ENCODE data around the gene VAPB.

The VAPB gene

GRCh38 chr20:58374906-58375758 lies 13.9 kb upstream of the VAPB start:
- no peaks in the 10 kb centered on the region for H3K27me3 ChIP-seq
- H3K4me3 ChIP-seq = no peak overlapping the region
- no peak overlapping the region for H3K9ac ChIP-seq
- no peaks in the 10 kb centered on the region for H3K36me3 ChIP-seq
- H3K4me2 ChIP-seq = peak overlapping the region in 3 of 11 experiments; percentile 18 to 32 (median 21); a peak in 1 of 22 replicates
- no peak for TF ChIP-seq Cebpa-rat (IDR thresholded peaks at IDR 0.05)
- peaks cover 0 to 13% (median 8%) of the 10 kb centered on the region in 10 experiments; a peak in 6 of 20 replicates for H3K4me1 ChIP-seq
- H3K27ac ChIP-seq = no peak overlapping the region
- H4K20me1 ChIP-seq = no peaks in the 10 kb centered on the region
- peaks cover 0 to 2% (median 0%) of the 10 kb centered on the region in 11 experiments; a peak in 1 of 22 replicates for H3K9me3 ChIP-seq (replicated peaks in 1 of 11)

GRCh38 chr20:58375759-58376352 lies 13.2 kb upstream of the VAPB start:
- Histone ChIP-seq H3K36me3 (no peaks in the 10 kb centered on the region), H3K9me3 (replicated peaks in 1 of 11) (peaks cover 3 to 8% (median 5%) of the 10 kb centered on the region in 11 experiments), H3K4me3 (no peak overlapping the region), H3K4me2 (no peak overlapping the region), H3K4me1 (peaks cover 0 to 13% (median 8%) of the 10 kb centered on the region in 10 experiments; a peak in 6 of 20 replicates), H4K20me1 (no peaks in the 10 kb centered on the region), H3K9ac (no peak overlapping the region), H3K27me3 (no peaks in the 10 kb centered on the region), H3K27ac (no peak overlapping the region)
- TF ChIP-seq Cebpa-rat (IDR thresholded peaks at IDR 0.05) = no peak

GRCh38 chr20:58377017-58377416 lies 12.0 kb upstream of the VAPB start:
- Histone ChIP-seq H4K20me1 (no peaks in the 10 kb centered on the region), H3K27me3 (no peaks in the 10 kb centered on the region), H3K27ac (no peak overlapping the region), H3K4me1 (peaks cover 0 to 13% (median 8%) of the 10 kb centered on the region in 10 experiments; a peak in 6 of 20 replicates), H3K4me2 (no peak overlapping the region), H3K36me3 (no peaks in the 10 kb centered on the region), H3K9ac (no peak overlapping the region), H3K4me3 (no peak overlapping the region), H3K9me3 (replicated peaks in 1 of 11) (peaks cover 15 to 20% (median 17%) of the 10 kb centered on the region in 11 experiments)
- TF ChIP-seq Cebpa-rat (IDR thresholded peaks at IDR 0.05) = no peak

DNA sequence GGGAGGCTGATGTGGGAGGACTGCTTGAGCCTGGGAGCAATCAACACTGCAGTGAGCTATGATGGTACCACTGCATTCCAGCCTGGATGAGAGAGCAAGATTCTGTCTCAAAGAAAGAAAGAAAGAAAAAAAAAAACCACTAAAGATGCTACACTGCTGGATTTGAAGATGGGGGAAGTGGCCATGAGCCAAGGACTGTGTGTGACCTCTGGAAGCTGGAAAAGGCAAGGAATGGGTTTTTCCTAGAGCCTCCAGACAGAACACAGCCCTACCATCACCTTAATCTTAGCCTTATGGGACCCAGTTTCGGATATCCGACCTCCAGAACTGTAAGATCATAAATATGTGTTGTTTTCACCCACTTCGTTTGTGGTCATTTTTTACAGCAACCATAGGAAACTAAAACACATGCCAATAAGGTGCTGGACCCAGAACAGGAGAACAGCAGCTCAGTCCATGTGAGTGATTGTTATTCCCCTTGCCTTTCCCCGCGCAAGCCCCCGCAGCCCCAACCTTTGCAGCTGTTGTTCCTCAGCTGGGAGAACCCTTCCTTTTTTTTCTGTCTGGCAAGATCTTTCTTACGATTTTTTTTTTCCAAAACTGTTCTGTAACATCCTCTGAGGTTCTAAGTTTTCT lies 11.1 kb upstream of the VAPB start:
- no peaks in the 10 kb centered on the region for H3K27me3 ChIP-seq
- H3K4me2 ChIP-seq = peak overlapping the region in 2 of 11 experiments; percentile 3 to 21; a peak in 2 of 22 replicates
- H3K27ac ChIP-seq = no peak overlapping the region
- peaks cover 22 to 28% (median 25%) of the 10 kb centered on the region in 11 experiments for H3K9me3 ChIP-seq (replicated peaks in 1 of 11)
- no peaks in the 10 kb centered on the region for H4K20me1 ChIP-seq
- no peaks in the 10 kb centered on the region for H3K36me3 ChIP-seq
- peaks cover 0 to 13% (median 8%) of the 10 kb centered on the region in 10 experiments; a peak in 6 of 20 replicates for H3K4me1 ChIP-seq
- no peak for TF ChIP-seq Cebpa-rat (IDR thresholded peaks at IDR 0.05)
- H3K9ac ChIP-seq = no peak overlapping the region
- no peak overlapping the region for H3K4me3 ChIP-seq

GRCh38 chr20:58378704-58379103 lies 10.3 kb upstream of the VAPB start:
- TF ChIP-seq Cebpa-rat (IDR thresholded peaks at IDR 0.05) = no peak

GRCh38 chr20:58381627-58382026 lies 7.4 kb upstream of the VAPB start:
- H3K27ac ChIP-seq = no peak overlapping the region

More at GRCh38 chr20:58378704-58379103, 10.3 kb upstream of the VAPB start:
- Histone ChIP-seq H3K4me3 (no peak overlapping the region), H3K4me1 (peaks cover 0 to 13% (median 8%) of the 10 kb centered on the region in 10 experiments; a peak in 6 of 20 replicates), H3K27ac (no peak overlapping the region), H3K4me2 (no peak overlapping the region), H3K9me3 (replicated peaks in 1 of 11) (peaks cover 22 to 30% (median 25%) of the 10 kb centered on the region in 11 experiments), H3K36me3 (no peaks in the 10 kb centered on the region), H3K27me3 (no peaks in the 10 kb centered on the region), H4K20me1 (no peaks in the 10 kb centered on the region), H3K9ac (no peak overlapping the region)

GRCh38 chr20:58382096-58382495 lies 6.9 kb upstream of the VAPB start:
- Histone ChIP-seq H3K36me3 (no peaks in the 10 kb centered on the region), H3K27ac (no peak overlapping the region), H3K27me3 (no peaks in the 10 kb centered on the region), H3K4me3 (no peak overlapping the region), H3K9ac (no peak overlapping the region), H4K20me1 (no peaks in the 10 kb centered on the region), H3K4me1 (peaks cover 0 to 8% (median 0%) of the 10 kb centered on the region in 10 experiments; a peak in 2 of 20 replicates), H3K4me2 (no peak overlapping the region), H3K9me3 (replicated peaks in 1 of 11) (peaks cover 22 to 30% (median 25%) of the 10 kb centered on the region in 11 experiments)
- no peak for TF ChIP-seq Cebpa-rat (IDR thresholded peaks at IDR 0.05)

More at GRCh38 chr20:58381627-58382026, 7.4 kb upstream of the VAPB start:
- H4K20me1 ChIP-seq = no peaks in the 10 kb centered on the region
- H3K27me3 ChIP-seq = no peaks in the 10 kb centered on the region
- H3K4me3 ChIP-seq = no peak overlapping the region
- TF ChIP-seq Cebpa-rat (IDR thresholded peaks at IDR 0.05) = no peak
- no peak overlapping the region for H3K4me2 ChIP-seq
- peaks cover 22 to 30% (median 25%) of the 10 kb centered on the region in 11 experiments for H3K9me3 ChIP-seq (replicated peaks in 1 of 11)
- H3K9ac ChIP-seq = no peak overlapping the region
- peaks cover 0 to 8% (median 0%) of the 10 kb centered on the region in 10 experiments; a peak in 2 of 20 replicates for H3K4me1 ChIP-seq
- no peaks in the 10 kb centered on the region for H3K36me3 ChIP-seq

DNA sequence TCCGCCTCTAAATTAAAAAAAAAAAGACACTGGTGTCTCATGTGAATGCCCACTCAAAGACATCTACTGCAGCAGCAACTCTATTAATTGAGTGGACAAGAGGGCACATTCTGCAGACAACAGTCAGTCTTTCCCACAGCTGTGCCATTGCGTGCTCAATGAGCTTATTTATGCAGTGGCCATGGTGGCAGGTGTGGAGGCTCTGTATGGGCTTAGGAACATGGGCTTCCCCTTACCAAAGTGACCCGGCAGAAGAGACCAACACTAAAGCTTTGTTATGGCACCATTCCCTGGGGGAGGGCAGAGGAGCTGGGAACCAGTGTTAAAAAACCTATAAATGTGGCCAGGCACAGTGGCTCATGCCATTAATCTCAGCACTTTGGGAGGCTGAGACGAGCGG lies 4.2 kb upstream of the VAPB start:
- Histone ChIP-seq H4K20me1 (peaks cover 0 to 4% (median under 1%) of the 10 kb centered on the region in 11 experiments; a peak in 9 of 22 replicates), H3K4me2 (no peak overlapping the region), H3K9ac (no peak overlapping the region), H3K9me3 (replicated peaks in 1 of 11) (peaks cover 22 to 30% (median 25%) of the 10 kb centered on the region in 11 experiments), H3K27ac (no peak overlapping the region), H3K4me1 (peaks cover under 1 to 2% (median 1%) of the 10 kb centered on the region in 10 experiments; a peak in 18 of 20 replicates), H3K27me3 (no peaks in the 10 kb centered on the region), H3K36me3 (no peaks in the 10 kb centered on the region), H3K4me3 (no peak overlapping the region)
- no peak for TF ChIP-seq Cebpa-rat (IDR thresholded peaks at IDR 0.05)
